PC-9 (cell line): ENCODE measurements around the gene METTL16.

Source experiments
- CTCF ChIP-seq: fragments of 200-600 bp; sonication (generic); conservative IDR thresholded peaks from 2 replicates; pipeline ENCODE4 v1.6.1; 2017; ENCODE audit warnings: mixed run types, antibody characterized with exemption, mild to moderate bottlenecking, moderate library complexity
- EZH2 ChIP-seq: fragments of 200-600 bp; sonication (generic); IDR thresholded peaks from 2 replicates; pipeline ENCODE4 v1.8.0; 2017; ENCODE audit warnings: antibody characterized with exemption, low read depth

DNA sequence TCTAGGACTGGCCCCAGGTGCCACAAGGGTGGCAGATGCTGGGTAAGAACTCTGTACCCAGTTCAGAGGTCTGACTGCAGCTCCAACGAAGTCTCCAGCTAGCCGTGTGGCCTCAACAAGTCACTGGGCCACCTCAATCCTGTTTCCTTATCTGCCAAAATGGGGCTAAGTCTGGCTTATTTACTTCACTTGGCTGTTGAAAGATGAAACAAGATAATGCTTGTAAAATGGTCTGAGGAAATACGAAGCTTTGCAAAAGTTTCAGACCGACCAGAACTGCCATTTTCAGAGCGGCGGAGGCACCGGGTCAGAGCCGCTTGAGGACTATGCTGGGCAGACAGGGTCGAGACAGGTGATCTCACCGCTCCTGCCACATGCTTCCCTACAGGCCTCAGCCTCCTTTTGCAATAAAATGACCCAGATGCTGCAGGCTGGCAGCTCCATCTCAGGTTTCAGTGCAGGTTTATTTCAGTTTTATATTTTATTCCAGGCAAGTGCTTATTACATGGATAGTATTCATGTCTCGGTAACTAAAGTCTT, 128.0 kb downstream of the METTL16 start:
- TF ChIP-seq CTCF = no peak
- TF ChIP-seq EZH2 = no peak
